ENCODE results near the gene ATP11A. TPM values are rescaled to one million over a fixed set of nuclear protein-coding genes. Genes with fewer than 3 reads are reported as not detected.

ATP11A gene
- total RNA-seq, 1 experiment from 2014 or later, result 80.4 TPM

DNA sequence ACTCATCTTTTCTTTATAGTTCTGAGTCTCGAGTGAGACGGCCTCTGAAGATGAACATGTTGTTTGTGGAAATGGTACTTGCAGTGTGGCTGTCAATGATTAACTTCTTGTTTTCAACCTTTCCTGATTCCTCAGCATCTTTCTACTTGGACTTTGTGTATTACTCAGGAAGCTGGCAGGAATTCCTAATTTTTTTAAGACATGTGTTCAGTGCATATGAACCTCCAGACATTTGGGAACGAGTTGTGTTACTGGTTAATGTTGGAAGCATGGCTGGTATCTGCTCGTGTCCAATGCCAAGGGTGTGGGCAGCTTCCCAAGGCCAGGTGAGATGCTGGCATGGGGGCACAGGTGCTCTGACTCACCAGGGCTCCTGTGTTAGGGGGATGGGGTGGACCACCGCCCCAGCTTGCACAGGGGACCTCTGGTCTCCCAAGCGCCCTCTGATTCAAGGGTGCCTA lies 218.1 kb downstream of the ATP11A start (continued):
- TF ChIP-seq, protein P1, sequence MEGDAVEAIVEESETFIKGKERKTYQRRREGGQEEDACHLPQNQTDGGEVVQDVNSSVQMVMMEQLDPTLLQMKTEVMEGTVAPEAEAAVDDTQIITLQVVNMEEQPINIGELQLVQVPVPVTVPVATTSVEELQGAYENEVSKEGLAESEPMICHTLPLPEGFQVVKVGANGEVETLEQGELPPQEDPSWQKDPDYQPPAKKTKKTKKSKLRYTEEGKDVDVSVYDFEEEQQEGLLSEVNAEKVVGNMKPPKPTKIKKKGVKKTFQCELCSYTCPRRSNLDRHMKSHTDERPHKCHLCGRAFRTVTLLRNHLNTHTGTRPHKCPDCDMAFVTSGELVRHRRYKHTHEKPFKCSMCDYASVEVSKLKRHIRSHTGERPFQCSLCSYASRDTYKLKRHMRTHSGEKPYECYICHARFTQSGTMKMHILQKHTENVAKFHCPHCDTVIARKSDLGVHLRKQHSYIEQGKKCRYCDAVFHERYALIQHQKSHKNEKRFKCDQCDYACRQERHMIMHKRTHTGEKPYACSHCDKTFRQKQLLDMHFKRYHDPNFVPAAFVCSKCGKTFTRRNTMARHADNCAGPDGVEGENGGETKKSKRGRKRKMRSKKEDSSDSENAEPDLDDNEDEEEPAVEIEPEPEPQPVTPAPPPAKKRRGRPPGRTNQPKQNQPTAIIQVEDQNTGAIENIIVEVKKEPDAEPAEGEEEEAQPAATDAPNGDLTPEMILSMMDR (IDR thresholded peaks at IDR 0.05 in 2 of 3, conservative IDR thresholded peaks at IDR 0.05 in 1 of 3; ENCODE audit: borderline replicate concordance in 1 of 3, insufficient read depth in 1 of 3, low read depth in 2 of 3, low read length in 2 of 3), result no peak
- no peak for TF ChIP-seq SIN3A (IDR thresholded peaks at IDR 0.05; ENCODE audit: low read depth)
- TF ChIP-seq, protein P2, sequence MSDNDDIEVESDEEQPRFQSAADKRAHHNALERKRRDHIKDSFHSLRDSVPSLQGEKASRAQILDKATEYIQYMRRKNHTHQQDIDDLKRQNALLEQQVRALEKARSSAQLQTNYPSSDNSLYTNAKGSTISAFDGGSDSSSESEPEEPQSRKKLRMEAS (IDR thresholded peaks at IDR 0.05), result no peak
- TF ChIP-seq EZH2 (IDR thresholded peaks at IDR 0.05), result no peak
- TF ChIP-seq FOSL1 (IDR thresholded peaks at IDR 0.05; ENCODE audit: low read depth), result no peak
- TF ChIP-seq, protein P3, sequence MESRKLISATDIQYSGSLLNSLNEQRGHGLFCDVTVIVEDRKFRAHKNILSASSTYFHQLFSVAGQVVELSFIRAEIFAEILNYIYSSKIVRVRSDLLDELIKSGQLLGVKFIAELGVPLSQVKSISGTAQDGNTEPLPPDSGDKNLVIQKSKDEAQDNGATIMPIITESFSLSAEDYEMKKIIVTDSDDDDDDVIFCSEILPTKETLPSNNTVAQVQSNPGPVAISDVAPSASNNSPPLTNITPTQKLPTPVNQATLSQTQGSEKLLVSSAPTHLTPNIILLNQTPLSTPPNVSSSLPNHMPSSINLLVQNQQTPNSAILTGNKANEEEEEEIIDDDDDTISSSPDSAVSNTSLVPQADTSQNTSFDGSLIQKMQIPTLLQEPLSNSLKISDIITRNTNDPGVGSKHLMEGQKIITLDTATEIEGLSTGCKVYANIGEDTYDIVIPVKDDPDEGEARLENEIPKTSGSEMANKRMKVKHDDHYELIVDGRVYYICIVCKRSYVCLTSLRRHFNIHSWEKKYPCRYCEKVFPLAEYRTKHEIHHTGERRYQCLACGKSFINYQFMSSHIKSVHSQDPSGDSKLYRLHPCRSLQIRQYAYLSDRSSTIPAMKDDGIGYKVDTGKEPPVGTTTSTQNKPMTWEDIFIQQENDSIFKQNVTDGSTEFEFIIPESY (IDR thresholded peaks at IDR 0.05; ENCODE audit: extremely low read depth, insufficient replicate concordance, low read length), result no peak
- TF ChIP-seq EZH2phosphoT487 (IDR thresholded peaks at IDR 0.05; ENCODE audit: borderline replicate concordance), result no peak
- TF ChIP-seq, protein P4, sequence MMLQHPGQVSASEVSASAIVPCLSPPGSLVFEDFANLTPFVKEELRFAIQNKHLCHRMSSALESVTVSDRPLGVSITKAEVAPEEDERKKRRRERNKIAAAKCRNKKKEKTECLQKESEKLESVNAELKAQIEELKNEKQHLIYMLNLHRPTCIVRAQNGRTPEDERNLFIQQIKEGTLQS (IDR thresholded peaks at IDR 0.05), result no peak
- TF ChIP-seq SP1 (IDR thresholded peaks at IDR 0.05; ENCODE audit: low read depth), result no peak
- no peak for TF ChIP-seq ELF1 (IDR thresholded peaks at IDR 0.05; ENCODE audit: borderline replicate concordance, low read depth)

DNA sequence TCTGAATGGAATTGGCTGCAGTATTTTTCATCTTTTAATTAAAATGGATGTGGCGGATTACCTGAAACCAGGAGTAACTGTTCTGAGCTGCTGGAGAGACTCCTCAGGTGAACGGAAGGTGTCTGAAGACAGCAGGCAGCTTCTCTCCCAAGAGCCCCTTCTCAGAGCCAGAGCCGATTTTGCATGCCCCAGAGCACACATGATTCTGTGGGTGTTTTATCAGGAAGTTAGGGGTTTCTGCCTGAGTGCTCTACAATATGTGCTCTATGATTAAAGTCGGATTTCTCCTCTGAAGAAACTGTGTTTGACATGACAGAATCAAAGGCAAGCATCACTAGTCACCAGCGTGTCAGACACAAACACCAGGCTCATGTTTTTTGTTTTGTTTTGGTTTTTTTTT lies 218.5 kb downstream of the ATP11A start:
- H3K9me3 ChIP-seq (ENCODE audit: control insufficient read depth in 1 of 2, insufficient read depth in 1 of 2, low read depth in 1 of 2, low read length in 2 of 2), result no peaks in the 10 kb centered on the region
- H3K79me2 ChIP-seq (ENCODE audit: insufficient read depth, low read length), result no peaks in the 10 kb centered on the region
- intact Hi-C loops (cut with micrococcal nuclease), result no loop called here
- H3K36me3 ChIP-seq (ENCODE audit: control insufficient read depth in 1 of 2, insufficient read depth in 2 of 2, low read length in 2 of 2), result no peaks in the 10 kb centered on the region
- no peak overlapping the region for H3K4me2 ChIP-seq (ENCODE audit: low read length)
- no peak overlapping the region for H3K4me3 ChIP-seq (replicated peaks in 1 of 2; ENCODE audit: low read depth in 1 of 2, low read length in 2 of 2)
- no peaks in the 10 kb centered on the region for H4K20me1 ChIP-seq (ENCODE audit: insufficient read depth)
- no peaks in the 10 kb centered on the region for H3K9me2 ChIP-seq (ENCODE audit: insufficient read depth)
- ChIA-PET RAD21 (ENCODE audit: low non-redundant PET in 1 of 2, low total read pairs in 2 of 2, uncharacterized antibody in 2 of 2, unreplicated experiment in 2 of 2) (no interaction called here), POLR2A (no interaction called here), CTCF (no interaction called here)
- H2AFZ ChIP-seq (ENCODE audit: low read depth, low read length, poor library complexity, severe bottlenecking), result no peak overlapping the region
- H3K4me1 ChIP-seq (ENCODE audit: control insufficient read depth in 1 of 2, insufficient read depth in 2 of 2, low read length in 2 of 2), result peaks cover 5 to 13% of the 10 kb centered on the region in 2 experiments
- no peaks in the 10 kb centered on the region for H3K27me3 ChIP-seq (ENCODE audit: insufficient read depth, low read length)
- no peak overlapping the region for H3K9ac ChIP-seq (ENCODE audit: low read length)
- no TSS peak for BruUV-seq (replicated peaks)
- H3K27ac ChIP-seq (ENCODE audit: low read depth, low read length), result no peak overlapping the region
- no peak for ATAC-seq
- DNase-seq (ENCODE audit: low read depth, low spot score), result no peak
- TF ChIP-seq SRF (IDR thresholded peaks at IDR 0.05; ENCODE audit: low read depth), result no peak
- TF ChIP-seq ZNF274 (IDR thresholded peaks at IDR 0.05; ENCODE audit: low read depth, low read length), result no peak
- TF ChIP-seq, protein P2 (IDR thresholded peaks at IDR 0.05), result no peak
- TF ChIP-seq JUND (IDR thresholded peaks at IDR 0.05), result no peak
- TF ChIP-seq SIN3A (IDR thresholded peaks at IDR 0.05; ENCODE audit: low read depth), result no peak
- no peak for TF ChIP-seq EGR1 (IDR thresholded peaks at IDR 0.05; ENCODE audit: low read depth)
- TF ChIP-seq ELF1 (IDR thresholded peaks at IDR 0.05; ENCODE audit: borderline replicate concordance, low read depth), result no peak
- TF ChIP-seq ZFX (IDR thresholded peaks at IDR 0.05), result no peak
- TF ChIP-seq FOSL1 (IDR thresholded peaks at IDR 0.05; ENCODE audit: low read depth), result no peak
- TF ChIP-seq, protein P3 (IDR thresholded peaks at IDR 0.05; ENCODE audit: extremely low read depth, insufficient replicate concordance, low read length), result no peak
- no peak for TF ChIP-seq TCF7L2 (IDR thresholded peaks at IDR 0.05; ENCODE audit: borderline replicate concordance, extremely low read depth, insufficient read depth, insufficient read length)
- TF ChIP-seq CBX3 (IDR thresholded peaks at IDR 0.05; ENCODE audit: low read depth), result no peak

Data from HCT116 (cell line).